ENCODE data around the gene CNGA2.

GRCh38 chrX:151790481-151791160 is 56.1 kb downstream of the CNGA2 start:
- no peak for TF ChIP-seq POLR2A (IDR thresholded peaks at IDR 0.05)
- TF ChIP-seq, protein P1, sequence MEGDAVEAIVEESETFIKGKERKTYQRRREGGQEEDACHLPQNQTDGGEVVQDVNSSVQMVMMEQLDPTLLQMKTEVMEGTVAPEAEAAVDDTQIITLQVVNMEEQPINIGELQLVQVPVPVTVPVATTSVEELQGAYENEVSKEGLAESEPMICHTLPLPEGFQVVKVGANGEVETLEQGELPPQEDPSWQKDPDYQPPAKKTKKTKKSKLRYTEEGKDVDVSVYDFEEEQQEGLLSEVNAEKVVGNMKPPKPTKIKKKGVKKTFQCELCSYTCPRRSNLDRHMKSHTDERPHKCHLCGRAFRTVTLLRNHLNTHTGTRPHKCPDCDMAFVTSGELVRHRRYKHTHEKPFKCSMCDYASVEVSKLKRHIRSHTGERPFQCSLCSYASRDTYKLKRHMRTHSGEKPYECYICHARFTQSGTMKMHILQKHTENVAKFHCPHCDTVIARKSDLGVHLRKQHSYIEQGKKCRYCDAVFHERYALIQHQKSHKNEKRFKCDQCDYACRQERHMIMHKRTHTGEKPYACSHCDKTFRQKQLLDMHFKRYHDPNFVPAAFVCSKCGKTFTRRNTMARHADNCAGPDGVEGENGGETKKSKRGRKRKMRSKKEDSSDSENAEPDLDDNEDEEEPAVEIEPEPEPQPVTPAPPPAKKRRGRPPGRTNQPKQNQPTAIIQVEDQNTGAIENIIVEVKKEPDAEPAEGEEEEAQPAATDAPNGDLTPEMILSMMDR (IDR thresholded peaks at IDR 0.05) = no peak
